KMS-11 (cell line): ENCODE measurements around the gene EPM2AIP1.

Experiments used
- H2AFZ ChIP-seq: fragments of 200-600 bp; sonication (generic); 2 replicates; pipeline ENCODE4 v1.6.1; 2016; ENCODE audit warnings: antibody characterized with exemption, mixed run types, low read depth
- H3K27ac ChIP-seq: fragments of 200-600 bp; sonication (generic); 2 replicates; pipeline ENCODE4 v1.6.1; 2016; ENCODE audit warnings: mild to moderate bottlenecking, mixed run types
- H3K27me3 ChIP-seq: fragments of 200-600 bp; sonication (generic); 2 replicates; pipeline ENCODE4 v1.6.1; 2017; ENCODE audit warnings: mild to moderate bottlenecking, low read depth, mixed run types, moderate library complexity; ENCODE audit not compliant: insufficient read depth
- H3K36me3 ChIP-seq: fragments of 200-600 bp; sonication (generic); 2 replicates; pipeline ENCODE4 v1.6.1; 2017; ENCODE audit warnings: mild to moderate bottlenecking, mixed run types; ENCODE audit not compliant: insufficient read depth
- H3K4me1 ChIP-seq: fragments of 200-600 bp; sonication (generic); 2 replicates; pipeline ENCODE4 v1.6.1; 2016; ENCODE audit warnings: mild to moderate bottlenecking, low read depth, mixed run types; ENCODE audit not compliant: poor library complexity, severe bottlenecking
- H3K4me2 ChIP-seq: fragments of 200-600 bp; sonication (generic); 2 replicates; pipeline ENCODE4 v1.7.0; 2016; ENCODE audit warnings: mild to moderate bottlenecking, mixed run types
- H3K4me3 ChIP-seq: fragments of 200-600 bp; sonication (generic); IDR thresholded peaks from 2 replicates; pipeline ENCODE4 v1.6.1; 2017; ENCODE audit warnings: low read depth, low read length, mixed read lengths; ENCODE audit not compliant: insufficient read depth
- H3K79me2 ChIP-seq: fragments of 200-600 bp; sonication (generic); 2 replicates; pipeline ENCODE4 v1.6.1; 2016; ENCODE audit warnings: low read depth, mixed run types; ENCODE audit not compliant: insufficient read depth
- H3K9ac ChIP-seq: fragments of 200-600 bp; sonication (generic); 2 replicates; pipeline ENCODE4 v1.6.1; 2016; ENCODE audit warnings: mild to moderate bottlenecking, mixed run types
- H4K20me1 ChIP-seq: fragments of 200-600 bp; sonication (generic); 2 replicates; pipeline ENCODE4 v1.6.1; 2016; ENCODE audit warnings: mild to moderate bottlenecking, mixed run types; ENCODE audit not compliant: insufficient read depth
- CTCF ChIP-seq: fragments of 200-600 bp; sonication (generic); conservative IDR thresholded peaks from 2 replicates; pipeline ENCODE4 v1.6.1; 2017; ENCODE audit warnings: low read depth, mild to moderate bottlenecking, antibody characterized with exemption, low read length, moderate library complexity, mixed read lengths

EPM2AIP1 gene

GRCh38 chr3:36969540-36970432 is 23.1 kb downstream of the EPM2AIP1 start:
- no peaks in the 10 kb centered on the region for H3K79me2 ChIP-seq
- H4K20me1 ChIP-seq, result no peaks in the 10 kb centered on the region
- no peak overlapping the region for H3K4me3 ChIP-seq
- H3K27ac ChIP-seq, result no peak overlapping the region
- TF ChIP-seq CTCF, result no peak
- no peak overlapping the region for H3K9ac ChIP-seq
- H3K36me3 ChIP-seq, result no peaks in the 10 kb centered on the region
- no peak overlapping the region for H3K4me2 ChIP-seq
- H3K4me1 ChIP-seq, result no peaks in the 10 kb centered on the region
- H2AFZ ChIP-seq, result no peak overlapping the region
- no peaks in the 10 kb centered on the region for H3K27me3 ChIP-seq

DNA sequence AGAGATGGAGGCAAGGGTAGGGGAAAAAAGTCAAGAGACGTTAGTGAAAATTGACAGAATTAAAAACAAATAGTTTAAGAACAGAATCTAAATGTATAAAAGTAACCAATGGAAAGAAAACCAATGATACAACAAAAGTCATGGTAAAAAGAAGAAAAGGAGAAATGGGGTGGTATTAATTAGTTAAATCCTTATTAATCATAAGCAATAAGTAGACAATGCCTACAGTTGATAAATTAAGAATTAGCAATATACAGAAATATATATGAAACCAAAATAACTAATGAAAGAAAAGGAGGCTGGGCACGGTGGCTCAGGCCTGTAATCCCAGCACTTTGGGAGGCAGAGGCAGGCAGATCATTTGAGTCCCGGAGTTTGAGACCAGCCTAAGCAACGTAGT is 23.8 kb downstream of the EPM2AIP1 start:
- Histone ChIP-seq H3K27me3 (no peaks in the 10 kb centered on the region), H3K9ac (no peak overlapping the region), H3K4me1 (no peaks in the 10 kb centered on the region), H2AFZ (no peak overlapping the region), H3K36me3 (no peaks in the 10 kb centered on the region), H3K4me3 (no peak overlapping the region), H3K79me2 (no peaks in the 10 kb centered on the region), H3K4me2 (no peak overlapping the region), H4K20me1 (no peaks in the 10 kb centered on the region), H3K27ac (no peak overlapping the region)
- no peak for TF ChIP-seq CTCF

GRCh38 chr3:36965440-36965839 is 27.5 kb downstream of the EPM2AIP1 start:
- H3K9ac ChIP-seq, result no peak overlapping the region
- H3K4me1 ChIP-seq, result no peaks in the 10 kb centered on the region
- no peaks in the 10 kb centered on the region for H3K79me2 ChIP-seq
- H3K27me3 ChIP-seq, result no peaks in the 10 kb centered on the region
- H3K4me3 ChIP-seq, result no peak overlapping the region
- H3K27ac ChIP-seq, result no peak overlapping the region
- TF ChIP-seq CTCF, result no peak
- H2AFZ ChIP-seq, result no peak overlapping the region
- H3K4me2 ChIP-seq, result no peak overlapping the region
- H3K36me3 ChIP-seq, result no peaks in the 10 kb centered on the region
- no peaks in the 10 kb centered on the region for H4K20me1 ChIP-seq

- Histone ChIP-seq H3K4me3 (no peak overlapping the region), H3K36me3 (no peaks in the 10 kb centered on the region), H3K27me3 (no peaks in the 10 kb centered on the region), H3K4me2 (no peak overlapping the region), H2AFZ (no peak overlapping the region), H3K9ac (no peak overlapping the region), H3K27ac (no peak overlapping the region), H4K20me1 (no peaks in the 10 kb centered on the region), H3K79me2 (no peaks in the 10 kb centered on the region), H3K4me1 (no peaks in the 10 kb centered on the region)
- no peak for TF ChIP-seq CTCF
Measured at GRCh38 chr3:36964817-36965216, 28.1 kb downstream of the EPM2AIP1 start.
